Adipocyte (in vitro differentiated cells): ENCODE measurements around the gene GSTM5.
"Not testable (repeated sequence)": the region's sequence is repeated elsewhere in the genome, so short reads cannot be mapped to it uniquely, and the experiment has no call there.

Source experiments
- DNase-seq: peaks from one replicate; pipeline ENCODE4 v3.0.0-alpha.2; 2015; ENCODE audit warnings: low read depth
- H3K27me3 ChIP-seq: replicated peaks from 2 replicates; pipeline ENCODE4 v1.7.0; 2013; ENCODE audit warnings: mild to moderate bottlenecking, low read length, moderate library complexity; ENCODE audit not compliant: control insufficient read depth, insufficient read depth
- H3K36me3 ChIP-seq: 2 replicates; pipeline ENCODE4 v1.7.0; 2013; ENCODE audit warnings: low read length, mild to moderate bottlenecking, moderate library complexity; ENCODE audit not compliant: control insufficient read depth, insufficient read depth, severe bottlenecking
- H3K4me1 ChIP-seq: 2 replicates; pipeline ENCODE4 v1.7.0; 2013; ENCODE audit warnings: mild to moderate bottlenecking, low read length, moderate library complexity; ENCODE audit not compliant: control insufficient read depth, insufficient read depth
- H3K4me3 ChIP-seq: 2 replicates; pipeline ENCODE4 v1.7.0; 2013; ENCODE audit warnings: mild to moderate bottlenecking, low read length, moderate library complexity
- H3K9ac ChIP-seq: 2 replicates; pipeline ENCODE4 v1.7.0; 2013; ENCODE audit warnings: mild to moderate bottlenecking, low read length, moderate library complexity
- H3K9me3 ChIP-seq: 2 replicates; pipeline ENCODE4 v1.7.0; 2013; ENCODE audit warnings: mild to moderate bottlenecking, low read length, moderate library complexity; ENCODE audit not compliant: control insufficient read depth

Gene GSTM5

DNA sequence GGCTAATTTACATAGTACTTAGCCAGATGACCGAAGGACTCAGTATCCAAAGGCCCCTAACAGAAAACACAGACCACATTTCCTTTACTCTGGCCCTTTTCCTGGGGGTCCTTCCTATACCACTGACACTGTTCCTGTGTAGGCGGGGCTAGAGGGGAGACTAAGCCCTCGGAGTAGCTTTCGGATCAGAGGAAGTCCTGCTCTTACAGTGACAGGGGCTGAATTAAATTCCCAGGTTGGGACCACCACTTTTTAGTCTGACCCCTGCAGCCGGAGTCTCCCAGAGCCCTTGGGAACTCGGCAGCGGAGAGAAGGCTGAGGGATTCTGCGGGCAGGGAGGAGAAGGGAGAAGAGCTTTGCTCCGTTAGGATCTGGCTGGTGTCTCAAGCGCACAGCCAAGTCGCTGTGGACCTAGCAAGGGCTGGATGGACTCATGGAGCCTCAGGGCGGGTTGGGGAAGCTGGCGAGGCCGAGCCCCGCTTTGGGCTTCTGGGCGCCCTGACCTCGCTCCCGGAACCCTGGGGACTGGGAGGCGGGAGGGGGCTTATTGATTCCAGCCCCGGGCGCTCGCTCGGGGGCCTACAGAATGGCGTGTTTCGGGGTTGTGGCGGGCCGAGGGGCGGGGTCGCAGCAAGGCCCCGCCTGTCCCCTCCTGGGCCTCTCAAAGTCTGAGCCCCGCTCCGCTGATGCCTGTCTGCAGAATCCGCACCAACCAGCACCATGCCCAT lies at the start of gene GSTM5:
TSS of gene GSTM5 (plus strand) at position 659 of the 728 bp plus-strand sequence. CDS start at position 721, 62 bp downstream.
- H3K27me3 ChIP-seq, H3K36me3 ChIP-seq, H3K4me1 ChIP-seq, DNase-seq, H3K9me3 ChIP-seq: not testable (repeated sequence)
- Histone ChIP-seq H3K9ac (peak within 1 kb of the TSS; percentile 60), H3K4me3 (peak within 1 kb of the TSS; percentile 64)

DNA sequence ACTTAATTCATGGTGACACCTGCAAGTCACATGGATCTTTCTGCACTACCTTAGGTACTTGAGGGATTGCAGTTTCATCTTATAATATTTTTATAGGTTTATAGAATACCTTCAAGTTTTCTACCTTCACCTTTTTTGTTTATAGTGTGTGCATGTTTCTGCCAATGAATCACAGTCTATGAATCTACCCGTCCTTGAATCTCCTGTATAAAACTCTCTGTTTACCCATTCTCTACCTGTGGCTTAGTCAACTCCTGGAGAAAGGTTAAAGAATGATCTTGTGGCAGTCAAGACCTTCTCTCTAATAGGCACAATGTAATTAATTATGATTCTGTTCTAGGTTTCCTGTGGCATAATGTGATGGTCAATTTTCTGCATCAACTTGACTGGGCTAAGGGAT lies 47.4 kb upstream of the GSTM5 start:
- no peaks in the 10 kb centered on the region for H3K27me3 ChIP-seq
- peaks cover 6% of the 10 kb centered on the region for H3K36me3 ChIP-seq
- H3K9me3 ChIP-seq = no peaks in the 10 kb centered on the region
- no peak overlapping the region for H3K4me3 ChIP-seq
- no peak for DNase-seq
- no peak overlapping the region for H3K9ac ChIP-seq
- peaks cover 9% of the 10 kb centered on the region for H3K4me1 ChIP-seq

DNA sequence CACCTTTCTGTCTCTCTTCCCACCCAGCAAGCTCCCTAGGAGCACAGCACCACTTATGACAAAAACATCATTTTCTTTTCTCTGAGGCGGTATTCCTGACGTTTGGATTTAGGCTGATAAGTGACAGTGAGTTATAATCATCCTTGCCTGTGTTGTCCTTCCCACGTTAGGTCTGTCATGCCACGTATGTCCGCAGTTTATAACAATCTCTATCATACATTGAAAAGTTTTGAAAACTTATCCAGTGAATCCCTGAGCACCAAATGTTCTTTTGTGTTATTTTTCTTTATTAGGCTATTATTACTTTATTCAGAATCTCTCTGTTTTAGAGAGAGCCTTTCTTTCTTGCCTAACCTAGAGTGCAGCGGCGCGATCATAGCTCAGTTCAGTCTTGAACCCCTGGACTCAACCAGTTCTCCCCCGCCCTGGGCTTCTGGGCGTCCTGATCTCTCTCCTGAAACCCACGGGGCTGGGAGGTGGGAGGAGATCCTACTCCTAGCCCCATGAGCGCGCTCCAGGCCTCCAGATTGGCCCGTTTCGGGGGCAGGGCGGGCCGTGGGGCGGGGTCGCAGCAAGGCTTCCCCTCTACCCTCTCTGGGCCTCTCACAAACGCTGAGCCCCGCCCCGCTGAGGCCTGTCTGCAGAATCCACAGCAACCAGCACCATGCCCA lies 44.5 kb upstream of the GSTM5 start, which contains the start of gene GSTM2:
TSS of gene GSTM2 (plus strand) at position 606 of the 671 bp plus-strand sequence. CDS start at position 665, 59 bp downstream.
- Histone ChIP-seq H3K9me3 (no peaks in the 10 kb centered on the region), H3K4me3 (peak within 1 kb of the TSS; percentile 87), H3K9ac (peak within 1 kb of the TSS; percentile 81), H3K36me3 (no peaks in the 10 kb centered on the region), H3K27me3 (no peaks in the 10 kb centered on the region), H3K4me1 (peaks cover 9% of the 10 kb centered on the region)
- DNase-seq = peak; percentile 98

DNA sequence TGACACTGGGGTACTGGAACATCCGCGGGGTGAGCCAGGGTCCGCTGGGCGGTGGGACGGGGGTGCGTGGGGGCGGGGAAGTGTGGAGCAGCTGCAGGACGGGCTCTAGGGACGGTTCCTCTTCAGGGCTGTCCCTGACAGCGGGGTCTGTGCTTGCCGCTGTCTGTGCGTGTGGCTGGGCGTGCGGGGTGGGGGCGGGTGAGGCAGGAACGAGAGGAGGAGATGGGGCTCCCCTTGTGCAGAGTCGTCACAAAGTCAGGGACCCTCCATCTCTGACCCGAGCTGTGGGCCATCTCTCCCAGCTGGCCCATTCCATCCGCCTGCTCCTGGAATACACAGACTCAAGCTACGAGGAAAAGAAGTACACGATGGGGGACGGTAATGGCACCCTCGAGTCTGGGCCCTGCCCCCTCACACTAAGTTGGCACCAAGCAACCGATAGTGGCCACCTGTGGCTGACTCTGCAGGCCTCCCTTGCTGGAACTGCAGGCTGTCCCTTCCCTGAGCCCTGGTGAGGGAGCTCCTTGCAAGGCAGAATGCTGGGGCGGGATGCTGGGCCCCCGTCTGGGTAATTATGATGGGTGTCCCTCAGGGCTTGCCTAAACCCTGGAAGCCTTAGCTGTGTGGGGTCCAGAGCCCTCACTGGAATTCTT lies 43.8 kb upstream of the GSTM5 start:
- peaks cover 9% of the 10 kb centered on the region for H3K4me1 ChIP-seq
- no peak for DNase-seq
- H3K9me3 ChIP-seq = no peaks in the 10 kb centered on the region
- peak overlapping the region; percentile 87 for H3K4me3 ChIP-seq
- peak overlapping the region; percentile 81 for H3K9ac ChIP-seq
- no peaks in the 10 kb centered on the region for H3K27me3 ChIP-seq
- H3K36me3 ChIP-seq = no peaks in the 10 kb centered on the region

DNA sequence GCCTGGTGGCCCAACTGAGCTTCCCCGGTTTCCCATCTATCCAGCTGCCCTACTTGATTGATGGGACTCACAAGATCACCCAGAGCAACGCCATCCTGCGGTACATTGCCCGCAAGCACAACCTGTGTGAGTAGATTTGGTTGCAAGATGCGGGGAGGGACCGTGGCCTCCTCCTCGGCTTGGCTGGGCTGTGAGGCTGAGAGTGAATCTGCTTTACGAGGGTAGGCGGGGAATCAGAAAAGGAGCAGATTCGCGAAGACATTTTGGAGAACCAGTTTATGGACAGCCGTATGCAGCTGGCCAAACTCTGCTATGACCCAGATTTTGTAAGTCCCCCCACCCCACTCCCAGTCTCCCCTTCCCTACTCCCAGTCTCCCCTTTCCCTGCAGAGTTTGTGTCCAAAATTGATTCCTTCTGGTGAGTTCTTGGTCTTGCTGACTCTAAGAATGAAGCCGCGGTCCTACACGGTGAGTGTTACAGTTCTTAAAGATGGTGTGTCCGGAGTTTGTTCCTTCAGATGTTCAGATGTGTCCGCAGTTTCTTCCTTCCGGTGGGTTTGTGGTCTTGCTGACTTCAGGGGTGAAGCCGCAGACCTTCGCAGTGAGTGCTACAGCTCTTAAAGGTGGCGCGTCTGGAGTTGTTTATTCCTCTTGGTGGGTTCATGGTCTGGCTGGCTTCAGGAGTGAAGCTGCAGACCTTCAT lies 42.7 kb upstream of the GSTM5 start:
- H3K4me3 ChIP-seq = no peak overlapping the region
- no peaks in the 10 kb centered on the region for H3K27me3 ChIP-seq
- H3K4me1 ChIP-seq = peaks cover 9% of the 10 kb centered on the region
- no peaks in the 10 kb centered on the region for H3K9me3 ChIP-seq
- no peak for DNase-seq
- no peak overlapping the region for H3K9ac ChIP-seq
- H3K36me3 ChIP-seq = no peaks in the 10 kb centered on the region

DNA sequence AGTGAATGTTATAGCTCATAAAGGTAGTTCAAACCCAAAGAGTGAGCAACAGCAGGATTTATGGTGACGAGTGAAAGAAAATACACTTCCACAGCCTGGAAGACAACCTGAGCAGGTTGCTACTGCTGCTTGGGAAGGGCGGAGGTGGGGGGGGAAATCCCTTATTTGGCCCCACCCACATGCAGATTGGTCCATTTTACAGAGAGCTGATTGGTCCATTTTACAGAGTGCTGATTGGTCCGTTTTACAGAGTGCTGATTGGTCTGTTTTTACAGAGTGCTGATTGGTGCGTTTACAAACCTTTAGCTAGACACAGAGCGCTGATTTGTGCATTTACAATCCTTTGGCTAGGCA lies 42.1 kb upstream of the GSTM5 start:
- H3K4me1 ChIP-seq, DNase-seq, H3K4me3 ChIP-seq, H3K9me3 ChIP-seq, H3K27me3 ChIP-seq, H3K9ac ChIP-seq, H3K36me3 ChIP-seq: not testable (repeated sequence)

DNA sequence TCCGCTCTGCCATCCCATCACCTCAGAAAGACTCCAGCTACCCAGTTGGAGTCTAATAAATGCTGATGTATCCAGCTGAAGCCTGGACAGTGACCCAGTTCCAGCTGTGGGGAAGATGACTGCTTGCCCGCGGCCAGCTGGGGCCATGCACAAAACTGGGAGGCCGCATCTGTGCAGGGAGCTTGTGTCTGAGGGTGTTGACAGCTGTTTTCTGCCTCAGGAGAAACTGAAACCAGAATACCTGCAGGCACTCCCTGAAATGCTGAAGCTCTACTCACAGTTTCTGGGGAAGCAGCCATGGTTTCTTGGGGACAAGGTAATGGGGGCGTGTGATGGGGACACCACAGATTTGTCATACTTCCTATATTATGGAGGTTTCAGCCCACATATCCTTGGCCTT lies 41.0 kb upstream of the GSTM5 start:
- no peak for DNase-seq
- H3K4me3 ChIP-seq = no peak overlapping the region
- no peaks in the 10 kb centered on the region for H3K27me3 ChIP-seq
- no peaks in the 10 kb centered on the region for H3K36me3 ChIP-seq
- H3K9me3 ChIP-seq = no peaks in the 10 kb centered on the region
- H3K4me1 ChIP-seq = peaks cover 9% of the 10 kb centered on the region
- H3K9ac ChIP-seq = no peak overlapping the region

DNA sequence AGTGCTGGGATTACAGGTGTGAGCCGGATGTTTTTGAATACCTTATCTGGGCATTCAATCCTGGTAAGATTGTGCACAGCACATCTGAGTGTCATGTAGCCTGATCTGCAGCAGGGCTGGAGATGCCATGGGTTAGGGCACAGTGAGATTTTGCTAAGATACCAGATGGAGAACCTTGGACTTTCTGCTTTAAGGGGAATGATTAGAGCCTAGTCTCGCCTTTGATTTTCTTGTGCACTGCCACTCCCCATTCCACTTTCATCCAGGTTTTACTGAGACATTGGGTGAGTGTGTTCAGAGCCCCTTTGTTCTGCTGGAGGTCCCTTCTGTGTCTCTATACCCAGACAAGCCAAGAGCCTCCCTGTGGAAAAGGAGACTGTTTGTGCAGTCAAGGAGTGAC lies 38.2 kb upstream of the GSTM5 start:
- not testable (repeated sequence) for H3K9me3 ChIP-seq, H3K4me1 ChIP-seq, H3K36me3 ChIP-seq, H3K9ac ChIP-seq, H3K27me3 ChIP-seq, H3K4me3 ChIP-seq, DNase-seq

DNA sequence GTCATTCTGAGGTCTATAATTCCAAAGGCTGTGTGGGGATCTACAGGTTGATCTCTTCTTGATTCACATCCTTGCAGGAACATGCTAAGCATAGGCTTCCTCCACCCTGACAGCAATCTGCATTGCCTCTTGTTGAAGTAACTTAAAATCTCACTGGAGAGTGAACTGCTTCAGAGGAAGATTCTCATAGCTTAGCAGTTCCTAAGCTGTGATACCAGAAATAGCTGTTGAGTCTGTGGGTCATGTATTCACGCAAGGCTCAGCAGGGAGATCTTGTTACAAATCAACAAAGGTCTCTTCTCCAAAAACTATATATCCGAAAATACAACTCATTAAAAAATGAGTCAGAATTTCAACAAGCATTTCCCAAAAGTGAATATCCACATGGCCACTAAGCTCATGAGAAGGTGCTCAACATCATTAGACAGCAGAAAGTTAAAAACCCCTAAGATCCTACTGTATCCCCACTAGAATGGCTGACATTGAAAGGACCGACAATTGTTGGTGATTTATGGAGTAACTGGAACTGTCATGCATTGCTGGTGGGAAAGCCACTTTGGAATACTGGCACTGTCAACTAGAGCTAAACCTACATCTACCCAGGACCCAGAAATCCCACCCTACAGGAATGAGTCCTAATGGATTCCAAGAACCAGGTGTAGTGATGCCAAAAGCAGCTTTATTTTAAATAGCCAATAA lies 35.2 kb upstream of the GSTM5 start:
- H3K4me1 ChIP-seq, H3K36me3 ChIP-seq, H3K9me3 ChIP-seq, DNase-seq, H3K27me3 ChIP-seq, H3K4me3 ChIP-seq, H3K9ac ChIP-seq: not testable (repeated sequence)

DNA sequence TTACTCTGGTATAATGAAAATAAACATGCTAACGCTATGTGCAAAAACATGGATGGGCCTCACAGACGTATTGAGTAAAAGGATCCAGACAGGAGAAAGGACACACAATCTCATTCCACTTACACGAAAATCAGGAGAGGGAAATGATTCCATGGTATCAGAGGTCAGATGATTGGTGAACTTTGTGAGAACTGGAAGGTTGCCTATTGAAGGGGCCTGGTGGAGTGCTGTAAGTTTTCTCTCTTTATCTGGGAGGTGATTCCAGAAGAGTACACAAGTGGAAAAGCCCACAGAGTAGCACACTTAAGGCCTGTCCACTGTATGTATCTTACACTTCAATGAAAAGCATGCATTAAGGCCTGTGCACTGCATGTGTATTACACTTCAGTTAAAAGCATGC lies 34.6 kb upstream of the GSTM5 start:
- Histone ChIP-seq H3K9ac (no peak overlapping the region), H3K4me3 (no peak overlapping the region), H3K27me3 (no peaks in the 10 kb centered on the region), H3K9me3 (no peaks in the 10 kb centered on the region), H3K4me1 (no peaks in the 10 kb centered on the region), H3K36me3 (no peaks in the 10 kb centered on the region)
- DNase-seq = no peak

DNA sequence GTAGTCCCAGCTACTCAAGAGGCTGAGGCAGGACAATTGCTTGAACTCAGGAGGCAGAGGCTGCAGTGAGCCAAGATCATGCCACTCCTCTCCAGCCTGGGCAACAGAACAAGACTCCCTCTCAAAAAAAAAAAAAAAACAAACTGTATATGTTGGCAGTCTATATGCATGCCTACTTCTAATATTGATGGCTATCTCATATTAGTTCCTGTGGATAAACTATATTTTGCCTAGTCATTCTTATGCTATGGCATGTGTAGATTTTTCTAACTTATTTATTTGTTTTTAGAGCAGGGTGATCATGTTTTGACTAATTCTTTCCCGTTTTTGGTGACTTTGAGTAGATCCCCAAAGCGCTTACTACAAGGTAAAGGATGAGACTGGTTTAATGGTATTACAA lies 33.4 kb upstream of the GSTM5 start:
- not testable (repeated sequence) for H3K27me3 ChIP-seq

More for the DNA sequence above, 33.4 kb upstream of the GSTM5 start:
- H3K9ac ChIP-seq, H3K36me3 ChIP-seq, DNase-seq, H3K4me1 ChIP-seq, H3K9me3 ChIP-seq, H3K4me3 ChIP-seq: not testable (repeated sequence)
